Peyer's patch (tissue), 4 donors: ENCODE measurements around the gene METTL1.

Source experiments
- POLR2A ChIP-seq, 2 donors: fragments of 450-650 bp; IDR thresholded peaks; one replicate each; pipeline ENCODE4 v1.5.1; 2017; ENCODE audit warnings: antibody characterized with exemption in 2 of 2, mild to moderate bottlenecking in 2 of 2, moderate library complexity in 2 of 2
- TF ChIP-seq, protein P1 (sequence below), 6 experiments: fragments of 450-650 bp in 4 of 6; fragments of 200-600 bp in 2 of 6; sonication (generic) in 1 of 6; IDR thresholded peaks; one replicate each; pipeline ENCODE4 v1.5.1; 2017 to 2019; ENCODE audit warnings: antibody characterized with exemption in 6 of 6, mild to moderate bottlenecking in 3 of 6, moderate library complexity in 1 of 6

DNA sequence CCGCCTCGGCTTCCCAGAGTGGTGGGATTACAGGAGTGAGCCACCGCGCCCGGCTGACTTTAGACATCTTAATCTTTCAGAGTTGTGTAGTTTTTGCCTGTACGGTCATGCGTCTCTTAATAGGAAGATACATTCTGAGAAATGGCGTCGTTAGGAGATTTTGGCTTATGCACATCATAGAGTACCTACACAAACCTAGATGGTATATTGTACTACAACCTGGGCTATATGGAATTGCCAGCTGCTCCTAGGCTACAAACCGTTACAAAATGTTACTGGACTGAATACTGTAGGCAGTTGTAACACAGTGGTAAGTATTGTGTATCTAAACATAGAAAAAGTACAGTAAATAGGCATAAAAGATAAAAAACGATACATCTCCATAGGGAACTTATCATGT, 12.0 kb upstream of the METTL1 start:
- TF ChIP-seq, protein P1, sequence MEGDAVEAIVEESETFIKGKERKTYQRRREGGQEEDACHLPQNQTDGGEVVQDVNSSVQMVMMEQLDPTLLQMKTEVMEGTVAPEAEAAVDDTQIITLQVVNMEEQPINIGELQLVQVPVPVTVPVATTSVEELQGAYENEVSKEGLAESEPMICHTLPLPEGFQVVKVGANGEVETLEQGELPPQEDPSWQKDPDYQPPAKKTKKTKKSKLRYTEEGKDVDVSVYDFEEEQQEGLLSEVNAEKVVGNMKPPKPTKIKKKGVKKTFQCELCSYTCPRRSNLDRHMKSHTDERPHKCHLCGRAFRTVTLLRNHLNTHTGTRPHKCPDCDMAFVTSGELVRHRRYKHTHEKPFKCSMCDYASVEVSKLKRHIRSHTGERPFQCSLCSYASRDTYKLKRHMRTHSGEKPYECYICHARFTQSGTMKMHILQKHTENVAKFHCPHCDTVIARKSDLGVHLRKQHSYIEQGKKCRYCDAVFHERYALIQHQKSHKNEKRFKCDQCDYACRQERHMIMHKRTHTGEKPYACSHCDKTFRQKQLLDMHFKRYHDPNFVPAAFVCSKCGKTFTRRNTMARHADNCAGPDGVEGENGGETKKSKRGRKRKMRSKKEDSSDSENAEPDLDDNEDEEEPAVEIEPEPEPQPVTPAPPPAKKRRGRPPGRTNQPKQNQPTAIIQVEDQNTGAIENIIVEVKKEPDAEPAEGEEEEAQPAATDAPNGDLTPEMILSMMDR (IDR thresholded peaks at IDR 0.05) = no peak
- TF ChIP-seq POLR2A (IDR thresholded peaks at IDR 0.05) = no peak
